ENCODE measurements around the gene CYP11A1.

- TF ChIP-seq CTCF (IDR thresholded peaks at IDR 0.05): no peak
- no peak for TF ChIP-seq POLR2A (IDR thresholded peaks at IDR 0.05)
- TF ChIP-seq POLR2AphosphoS5 (IDR thresholded peaks at IDR 0.05): no peak
- TF ChIP-seq EP300 (IDR thresholded peaks at IDR 0.05): no peak
Measured at GRCh38 chr15:74349241-74349778, 18.1 kb downstream of the CYP11A1 start.

All from gastroesophageal sphincter (tissue), 3 donors.